Keratinocyte (primary cell): Measurements from ENCODE around the gene ST6GALNAC6. TPM values are rescaled to one million over a fixed set of nuclear protein-coding genes. Genes with fewer than 3 reads are reported as not detected.

Experiments
- DNase-seq: peaks from one replicate; pipeline ENCODE4 v3.0.0-alpha.2; 2011; ENCODE audit warnings: low read depth, missing footprints, low spot score
- FAIRE-seq: peaks from 2 replicates; lab custom pipeline; 2011; peaks lifted over from hg19 to GRCh38; lab: Jason Lieb, UNC
- H2AFZ ChIP-seq: 2 replicates; pipeline ENCODE4 v1.6.0; 2012; ENCODE audit warnings: low read length, control low read depth, inconsistent platforms; ENCODE audit not compliant: control insufficient read depth
- H3K27ac ChIP-seq: 2 replicates; pipeline ENCODE4 v1.5.1; 2011; ENCODE audit warnings: low read length; ENCODE audit not compliant: control insufficient read depth, insufficient read depth
- H3K27me3 ChIP-seq: 3 replicates; pipeline ENCODE4 v1.6.0; 2011; ENCODE audit warnings: low read length; ENCODE audit not compliant: control insufficient read depth, insufficient read depth; ENCODE audit errors: extremely low read depth
- H3K36me3 ChIP-seq, 2 experiments: 2 replicates in 1 of 2; 3 replicates in 1 of 2; pipeline ENCODE4 v1.5.1; 2011; ENCODE audit warnings: low read length in 2 of 2, mild to moderate bottlenecking in 1 of 2; ENCODE audit not compliant: control insufficient read depth in 2 of 2, insufficient read depth in 2 of 2; ENCODE audit errors: extremely low read depth in 1 of 2
- H3K4me1 ChIP-seq: 3 replicates; pipeline ENCODE4 v1.5.1; 2011; ENCODE audit warnings: low read length; ENCODE audit not compliant: control insufficient read depth, insufficient read depth; ENCODE audit errors: extremely low read depth
- H3K4me2 ChIP-seq: 3 replicates; pipeline ENCODE4 v1.6.0; 2011; ENCODE audit warnings: low read depth, low read length; ENCODE audit not compliant: control insufficient read depth, insufficient read depth; ENCODE audit errors: extremely low read depth
- H3K4me3 ChIP-seq, 3 experiments: fragments of 200-600 bp in 1 of 3; sonication (generic) in 1 of 3; 2 replicates in 2 of 3; 3 replicates in 1 of 3; pipeline ENCODE4 v1.5.1; 2011 to 2016; ENCODE audit warnings: low read length in 3 of 3, mild to moderate bottlenecking in 3 of 3, control low read depth in 2 of 3, inconsistent platforms in 1 of 3, low read depth in 1 of 3, mixed read lengths in 1 of 3, mixed run types in 1 of 3, moderate library complexity in 1 of 3; ENCODE audit not compliant: control insufficient read depth in 2 of 3, insufficient read depth in 2 of 3; ENCODE audit errors: extremely low read depth in 1 of 3
- H3K79me2 ChIP-seq: 2 replicates; pipeline ENCODE4 v1.6.0; 2012; ENCODE audit warnings: low read length; ENCODE audit not compliant: control insufficient read depth, insufficient read depth
- H3K9ac ChIP-seq: 3 replicates; pipeline ENCODE4 v1.6.0; 2011; ENCODE audit warnings: low read length; ENCODE audit not compliant: control insufficient read depth, insufficient read depth; ENCODE audit errors: extremely low read depth
- H3K9me1 ChIP-seq: 3 replicates; pipeline ENCODE4 v1.6.0; 2011; ENCODE audit warnings: low read length; ENCODE audit not compliant: control insufficient read depth, insufficient read depth; ENCODE audit errors: extremely low read depth
- H3K9me3 ChIP-seq: 2 replicates; pipeline ENCODE4 v1.5.1; 2012; ENCODE audit warnings: low read depth, low read length; ENCODE audit not compliant: control insufficient read depth
- H4K20me1 ChIP-seq: 3 replicates; pipeline ENCODE4 v1.6.0; 2011; ENCODE audit warnings: low read length; ENCODE audit not compliant: control insufficient read depth, insufficient read depth; ENCODE audit errors: extremely low read depth
- EZH2 ChIP-seq: IDR thresholded peaks from one replicate; pipeline ENCODE4 v1.6.1; 2012; ENCODE audit warnings: inconsistent platforms, mild to moderate bottlenecking, low read length, moderate library complexity
- dilution Hi-C: fragments of 300-500 bp; cut with MboI; formaldehyde crosslinking; loops from one replicate; pipeline ENCODE4 v1.7.0; 2020; ENCODE audit warnings: low sequenced_read_pairs; ENCODE audit not compliant: extremely low pct_ligation_motif_present
- polyA plus RNA-seq, 5 experiments: library from polyadenylated mRNA; depleted of rRNA in 3 of 5; stranded (reverse) in 3 of 5; stranded (forward) in 1 of 5; unstranded in 1 of 5; fragments of >200 nt; gene quantifications; 1 replicate in 1 of 5; 2 replicates in 3 of 5; 3 replicates in 1 of 5; pipeline versions ENCODE4 v1.2.1 to v1.2.3, GENCODE V29; 2011 to 2012; ENCODE audit warnings: missing spikeins in 2 of 5, low read depth in 1 of 5, low replicate concordance in 1 of 5
- TF ChIP-seq, protein P1 (sequence below), 3 experiments: IDR thresholded peaks in 1 of 3; conservative IDR thresholded peaks in 1 of 3; optimal IDR thresholded peaks in 1 of 3; 2 replicates in 2 of 3; 3 replicates in 1 of 3; pipeline versions ENCODE3 to v1.5.1; 2011; ENCODE audit warnings: low read length in 3 of 3, mild to moderate bottlenecking in 3 of 3, moderate library complexity in 2 of 3, control low read depth in 1 of 3, inconsistent platforms in 1 of 3; ENCODE audit not compliant: insufficient read depth in 2 of 3; ENCODE audit errors: extremely low read depth in 1 of 3

Gene ST6GALNAC6
- polyA plus RNA-seq, 1 donor (not counting 4 experiments of a cell fraction or from before 2014, with no cell fraction given) = 21.1 TPM

DNA sequence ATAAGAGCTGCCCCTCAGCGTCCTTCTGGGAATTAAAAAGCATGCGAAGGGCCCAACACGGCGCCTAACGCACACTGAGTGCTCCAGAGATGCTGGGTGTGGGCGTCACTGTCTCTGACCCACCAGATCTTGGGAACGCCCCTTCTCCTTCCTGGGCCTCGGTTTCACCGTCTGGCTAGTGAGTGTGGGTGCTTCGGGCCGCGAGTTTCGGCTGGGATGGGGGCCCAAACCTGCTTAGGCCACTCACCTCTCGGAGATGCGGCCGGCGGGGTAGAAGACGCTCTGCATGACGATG, 27.4 kb upstream of the ST6GALNAC6 start:
- TF ChIP-seq, protein P1, sequence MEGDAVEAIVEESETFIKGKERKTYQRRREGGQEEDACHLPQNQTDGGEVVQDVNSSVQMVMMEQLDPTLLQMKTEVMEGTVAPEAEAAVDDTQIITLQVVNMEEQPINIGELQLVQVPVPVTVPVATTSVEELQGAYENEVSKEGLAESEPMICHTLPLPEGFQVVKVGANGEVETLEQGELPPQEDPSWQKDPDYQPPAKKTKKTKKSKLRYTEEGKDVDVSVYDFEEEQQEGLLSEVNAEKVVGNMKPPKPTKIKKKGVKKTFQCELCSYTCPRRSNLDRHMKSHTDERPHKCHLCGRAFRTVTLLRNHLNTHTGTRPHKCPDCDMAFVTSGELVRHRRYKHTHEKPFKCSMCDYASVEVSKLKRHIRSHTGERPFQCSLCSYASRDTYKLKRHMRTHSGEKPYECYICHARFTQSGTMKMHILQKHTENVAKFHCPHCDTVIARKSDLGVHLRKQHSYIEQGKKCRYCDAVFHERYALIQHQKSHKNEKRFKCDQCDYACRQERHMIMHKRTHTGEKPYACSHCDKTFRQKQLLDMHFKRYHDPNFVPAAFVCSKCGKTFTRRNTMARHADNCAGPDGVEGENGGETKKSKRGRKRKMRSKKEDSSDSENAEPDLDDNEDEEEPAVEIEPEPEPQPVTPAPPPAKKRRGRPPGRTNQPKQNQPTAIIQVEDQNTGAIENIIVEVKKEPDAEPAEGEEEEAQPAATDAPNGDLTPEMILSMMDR (optimal IDR thresholded peaks at IDR 0.05 in 1 of 3, IDR thresholded peaks at IDR 0.05 in 1 of 3, conservative IDR thresholded peaks at IDR 0.05 in 1 of 3; ENCODE audit: extremely low read depth in 1 of 3, insufficient read depth in 2 of 3, low read length in 3 of 3) = no peak
- TF ChIP-seq EZH2 = no peak
- Histone ChIP-seq H3K27ac (peak overlapping the region; percentile 23), H2AFZ (peak overlapping the region; percentile 35), H3K36me3 (no peaks in the 10 kb centered on the region), H3K9me1 (no peaks in the 10 kb centered on the region), H4K20me1 (no peaks in the 10 kb centered on the region), H3K9me3 (no peaks in the 10 kb centered on the region), H3K9ac (peak overlapping the region; percentile 64), H3K4me3 (peak overlapping the region; percentile 48 to 66 (median 59)), H3K4me1 (peaks cover 33% of the 10 kb centered on the region), H3K79me2 (no peaks in the 10 kb centered on the region), H3K4me2 (peak overlapping the region; percentile 71), H3K27me3 (no peaks in the 10 kb centered on the region)
- FAIRE-seq (no peak), DNase-seq (no peak)
- dilution Hi-C loops = loop anchor here (25.0 kb wide), 1 partner anchor 135 kb away; the partner anchor contains the start of genes NAIF1 and SLC25A25

DNA sequence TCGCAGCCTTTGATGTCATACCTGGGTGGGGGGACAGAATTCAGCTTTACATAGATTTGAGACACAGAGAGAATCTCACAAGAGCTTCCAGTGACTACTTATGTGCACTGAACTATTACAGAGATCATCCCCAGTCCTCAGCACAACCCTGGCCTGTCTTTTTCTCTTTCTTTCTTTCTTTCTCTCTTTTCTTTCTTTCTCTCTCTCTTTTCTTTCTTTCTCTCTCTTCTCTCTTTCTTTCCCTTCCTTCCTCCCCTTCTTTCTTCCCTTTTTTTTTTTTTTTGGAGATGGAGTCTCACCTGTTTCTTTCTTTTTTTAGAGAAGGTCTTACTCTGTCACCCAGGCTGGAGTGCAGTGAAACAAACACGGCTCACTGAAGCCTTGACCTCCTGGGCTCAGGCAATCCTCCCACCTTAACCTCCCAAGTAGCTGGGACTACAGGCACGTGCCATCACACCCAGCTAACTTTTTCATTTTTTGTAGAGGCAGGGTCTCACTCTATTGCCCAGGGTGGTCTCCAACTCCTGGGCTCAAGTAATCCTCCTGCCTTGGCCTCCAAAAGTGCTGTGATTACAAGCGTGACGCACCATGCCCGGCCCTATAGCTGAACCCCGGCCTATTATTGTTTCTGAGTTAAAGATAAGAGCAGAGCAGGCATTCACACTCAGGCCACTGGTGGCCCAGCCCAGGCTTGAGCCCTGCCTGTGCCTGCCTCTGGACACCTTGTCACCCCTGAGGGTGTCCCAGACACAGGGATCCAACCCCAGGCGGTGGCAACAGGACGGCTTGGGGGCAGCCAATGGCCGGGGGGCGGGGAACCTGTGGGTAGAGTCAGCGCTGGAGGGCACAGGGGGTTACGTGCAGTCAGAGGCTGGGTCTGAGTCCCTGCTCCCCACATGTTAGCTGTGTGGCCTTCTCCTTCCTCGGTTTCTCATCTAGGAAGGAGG, 26.8 kb upstream of the ST6GALNAC6 start:
- no peak for FAIRE-seq

More for the DNA sequence above, 26.8 kb upstream of the ST6GALNAC6 start:
- Histone ChIP-seq H3K9me3 (no peaks in the 10 kb centered on the region), H3K27me3 (no peaks in the 10 kb centered on the region), H4K20me1 (no peaks in the 10 kb centered on the region), H3K4me1 (peaks cover 32% of the 10 kb centered on the region), H3K9ac (peak overlapping the region; percentile 64), H3K36me3 (no peaks in the 10 kb centered on the region), H3K4me2 (peak overlapping the region; percentile 71), H3K79me2 (no peaks in the 10 kb centered on the region), H3K27ac (no peak overlapping the region), H3K9me1 (no peaks in the 10 kb centered on the region), H2AFZ (no peak overlapping the region), H3K4me3 (peak overlapping the region in 2 of 3 experiments; percentile 48 to 59)
- DNase-seq = no peak
- TF ChIP-seq, protein P1 (optimal IDR thresholded peaks at IDR 0.05 in 1 of 3, IDR thresholded peaks at IDR 0.05 in 1 of 3, conservative IDR thresholded peaks at IDR 0.05 in 1 of 3; ENCODE audit: extremely low read depth in 1 of 3, insufficient read depth in 2 of 3, low read length in 3 of 3) = no peak
- dilution Hi-C loops = loop anchor here (25.0 kb wide), 1 partner anchor 136 kb away; the partner anchor contains the start of genes NAIF1 and SLC25A25
